Loucy (cell line): ENCODE data around the gene OR10A3.

Source experiments
- CTCF ChIP-seq: fragments of 200-600 bp; sonication (generic); conservative IDR thresholded peaks from 2 replicates; pipeline ENCODE4 v1.5.1; 2014; ENCODE audit warnings: mild to moderate bottlenecking, antibody characterized with exemption, low read length
- EZH2phosphoT487 ChIP-seq: fragments of 200-600 bp; IDR thresholded peaks from 2 replicates; pipeline ENCODE4 v1.6.1; 2018; ENCODE audit warnings: antibody characterized with exemption, mild to moderate bottlenecking, moderate library complexity, borderline replicate concordance

- TF ChIP-seq CTCF = no peak
- no peak for TF ChIP-seq EZH2phosphoT487
Measured at GRCh38 chr11:7941608-7942007, at the start of gene OR10A3.
